ENCODE data around the gene GBX2.
A peak's percentile ranks its signal among the peaks of the same experiment; 100 is the strongest.

The GBX2 gene

GRCh38 chr2:236178890-236179235 lies 10.7 kb upstream of the GBX2 start:
- no peak for DNase-seq (ENCODE audit: low read depth)
- in situ Hi-C loops (cut with HindIII; ENCODE audit: low sequenced_read_pairs), result loop anchor here (25.0 kb wide), 1 partner anchor 392 kb away; no protein-coding TSS in a partner anchor
- no peak for TF ChIP-seq CTCF (IDR thresholded peaks at IDR 0.05; ENCODE audit: low read depth, low read length, missing control alignments)
- peak overlapping the region; percentile 36 for H3K4me3 ChIP-seq (ENCODE audit: low read depth, low read length)

- peak overlapping the region; percentile 36 for H3K4me3 ChIP-seq (ENCODE audit: low read depth, low read length)
- TF ChIP-seq CTCF (IDR thresholded peaks at IDR 0.05; ENCODE audit: low read depth, low read length, missing control alignments), result peak; percentile 83
- in situ Hi-C loops (cut with HindIII; ENCODE audit: low sequenced_read_pairs), result loop anchor here (25.0 kb wide), 1 partner anchor 391 kb away; no protein-coding TSS in a partner anchor
- DNase-seq (ENCODE audit: low read depth), result no peak
Observed at GRCh38 chr2:236177967-236178889, 10.0 kb upstream of the GBX2 start.

- no peak for DNase-seq (ENCODE audit: low read depth)
- in situ Hi-C loops (cut with HindIII; ENCODE audit: low sequenced_read_pairs), result loop anchor here (25.0 kb wide), 1 partner anchor 390 kb away; no protein-coding TSS in a partner anchor
- no peak overlapping the region for H3K4me3 ChIP-seq (ENCODE audit: low read depth, low read length)
- TF ChIP-seq CTCF (IDR thresholded peaks at IDR 0.05; ENCODE audit: low read depth, low read length, missing control alignments), result peak; percentile 39
Observed at GRCh38 chr2:236177604-236177966, 9.4 kb upstream of the GBX2 start.

- no peak overlapping the region for H3K4me3 ChIP-seq (ENCODE audit: low read depth, low read length)
- no peak for DNase-seq (ENCODE audit: low read depth)
- no peak for TF ChIP-seq CTCF (IDR thresholded peaks at IDR 0.05; ENCODE audit: low read depth, low read length, missing control alignments)
- in situ Hi-C loops (cut with HindIII; ENCODE audit: low sequenced_read_pairs), result loop anchor here (25.0 kb wide), 1 partner anchor 390 kb away; no protein-coding TSS in a partner anchor
Observed at GRCh38 chr2:236176951-236177350, 8.8 kb upstream of the GBX2 start.

- TF ChIP-seq CTCF (IDR thresholded peaks at IDR 0.05; ENCODE audit: low read depth, low read length, missing control alignments), result peak; percentile 68
- DNase-seq (ENCODE audit: low read depth), result no peak
- in situ Hi-C loops (cut with HindIII; ENCODE audit: low sequenced_read_pairs), result loop anchor here (25.0 kb wide), 1 partner anchor 389 kb away; no protein-coding TSS in a partner anchor
- H3K4me3 ChIP-seq (ENCODE audit: low read depth, low read length), result no peak overlapping the region
Observed at GRCh38 chr2:236176417-236176816, 8.2 kb upstream of the GBX2 start.

GRCh38 chr2:236175548-236176150 lies 7.5 kb upstream of the GBX2 start:
- in situ Hi-C loops (cut with HindIII; ENCODE audit: low sequenced_read_pairs), result loop anchor here (25.0 kb wide), 1 partner anchor 388 kb away; no protein-coding TSS in a partner anchor
- no peak overlapping the region for H3K4me3 ChIP-seq (ENCODE audit: low read depth, low read length)
- TF ChIP-seq CTCF (IDR thresholded peaks at IDR 0.05; ENCODE audit: low read depth, low read length, missing control alignments), result no peak
- DNase-seq (ENCODE audit: low read depth), result no peak
